Activated naive CD4-positive, alpha-beta T cell treated with anti-CD3 and anti-CD28 coated beads, Interleukin-2, amount 10 ng/mL, durations not matched to agents 7 days and 5 days (primary cell): ENCODE data around the gene CFAP77.

Experiments
- CTCF ChIA-PET: fragments of 350-600 bp; sonication (Branson Sonifier 250); formaldehyde crosslinking; loops from one replicate; lab custom pipeline; 2021; ENCODE audit warnings: antibody characterized with exemption; lab: Charles Lee
- DNase-seq: peaks from one replicate; pipeline ENCODE4 v3.0.0-alpha.2; 2020
- H3K27ac Mint-ChIP-seq: one replicate; pipeline ENCODE4 v1.8.0; 2021; ENCODE audit warnings: mild to moderate bottlenecking, moderate library complexity, mixed read lengths
- H3K27me3 Mint-ChIP-seq: one replicate; pipeline ENCODE4 v1.8.0; 2021; ENCODE audit warnings: mild to moderate bottlenecking, mixed read lengths
- H3K36me3 Mint-ChIP-seq: one replicate; pipeline ENCODE4 v1.8.0; 2021; ENCODE audit warnings: mixed read lengths
- H3K4me1 Mint-ChIP-seq: one replicate; pipeline ENCODE4 v1.8.0; 2021; ENCODE audit warnings: mixed read lengths
- H3K4me3 Mint-ChIP-seq: one replicate; pipeline ENCODE4 v1.8.0; 2021; ENCODE audit warnings: mild to moderate bottlenecking, moderate library complexity, mixed read lengths
- H3K9me3 Mint-ChIP-seq: one replicate; pipeline ENCODE4 v1.8.0; 2021; ENCODE audit warnings: mixed read lengths

The CFAP77 gene

GRCh38 chr9:132499251-132499650 lies 89.2 kb downstream of the CFAP77 start:
- CTCF ChIA-PET: interaction anchor here (1.3 kb wide), 1 partner anchor 8 kb away, joined by 4 read pairs; no protein-coding TSS in a partner anchor

GRCh38 chr9:132500193-132500592 lies 90.2 kb downstream of the CFAP77 start:
- H3K9me3 Mint-ChIP-seq: no peaks in the 10 kb centered on the region
- H3K4me3 Mint-ChIP-seq: no peak overlapping the region
- H3K36me3 Mint-ChIP-seq: no peaks in the 10 kb centered on the region
- no peaks in the 10 kb centered on the region for H3K4me1 Mint-ChIP-seq
- H3K27me3 Mint-ChIP-seq: peaks cover 38% of the 10 kb centered on the region
- H3K27ac Mint-ChIP-seq: no peak overlapping the region
- DNase-seq: no peak
- CTCF ChIA-PET: interaction anchor here (1.1 kb wide), 3 partner anchors 86 to 269 kb away, joined by 3 read pairs; no protein-coding TSS in a partner anchor

More at GRCh38 chr9:132499251-132499650, 89.2 kb downstream of the CFAP77 start:
- H3K4me1 Mint-ChIP-seq: no peaks in the 10 kb centered on the region
- no peaks in the 10 kb centered on the region for H3K9me3 Mint-ChIP-seq
- no peak overlapping the region for H3K27ac Mint-ChIP-seq
- DNase-seq: no peak
- H3K27me3 Mint-ChIP-seq: peaks cover 42% of the 10 kb centered on the region
- H3K4me3 Mint-ChIP-seq: no peak overlapping the region
- H3K36me3 Mint-ChIP-seq: no peaks in the 10 kb centered on the region

GRCh38 chr9:132502480-132502879 lies 92.5 kb downstream of the CFAP77 start:
- CTCF ChIA-PET: interaction anchor here (1.7 to 2.0 kb wide), 2 partner anchors 8 to 90 kb away, joined by 4 to 5 read pairs; no protein-coding TSS in a partner anchor
- H3K36me3 Mint-ChIP-seq: no peaks in the 10 kb centered on the region
- H3K9me3 Mint-ChIP-seq: no peaks in the 10 kb centered on the region
- H3K4me3 Mint-ChIP-seq: no peak overlapping the region
- H3K4me1 Mint-ChIP-seq: peaks cover 8% of the 10 kb centered on the region
- H3K27me3 Mint-ChIP-seq: peaks cover 45% of the 10 kb centered on the region
- no peak overlapping the region for H3K27ac Mint-ChIP-seq
- DNase-seq: no peak

- H3K9me3 Mint-ChIP-seq: no peaks in the 10 kb centered on the region
These were observed 93.1 kb downstream of the CFAP77 start for GRCh38 chr9:132503116-132503515.

GRCh38 chr9:132504488-132504887 lies 94.5 kb downstream of the CFAP77 start:
- no peaks in the 10 kb centered on the region for H3K36me3 Mint-ChIP-seq
- H3K27ac Mint-ChIP-seq: no peak overlapping the region
- H3K4me1 Mint-ChIP-seq: peaks cover 12% of the 10 kb centered on the region
- peaks cover 38% of the 10 kb centered on the region for H3K27me3 Mint-ChIP-seq
- CTCF ChIA-PET: interaction anchor here (1.1 kb wide), 1 partner anchor 91 kb away, joined by 3 read pairs; no protein-coding TSS in a partner anchor
- H3K4me3 Mint-ChIP-seq: no peak overlapping the region
- DNase-seq: no peak
- H3K9me3 Mint-ChIP-seq: no peaks in the 10 kb centered on the region

More at GRCh38 chr9:132503116-132503515, 93.1 kb downstream of the CFAP77 start:
- H3K4me1 Mint-ChIP-seq: peaks cover 12% of the 10 kb centered on the region
- CTCF ChIA-PET: no interaction called here
- DNase-seq: no peak
- H3K4me3 Mint-ChIP-seq: no peak overlapping the region
- no peak overlapping the region for H3K27ac Mint-ChIP-seq
- no peaks in the 10 kb centered on the region for H3K36me3 Mint-ChIP-seq
- peaks cover 45% of the 10 kb centered on the region for H3K27me3 Mint-ChIP-seq

GRCh38 chr9:132505991-132506655 lies 96.1 kb downstream of the CFAP77 start:
- Mint-ChIP-seq H3K27ac (no peak overlapping the region), H3K36me3 (no peaks in the 10 kb centered on the region), H3K9me3 (no peaks in the 10 kb centered on the region), H3K27me3 (peaks cover 43% of the 10 kb centered on the region), H3K4me1 (peaks cover 12% of the 10 kb centered on the region), H3K4me3 (no peak overlapping the region)
- DNase-seq: no peak
- CTCF ChIA-PET: interaction anchor here (1.1 to 3.3 kb wide), 5 partner anchors 12 to 69 kb away, joined by 3 to 15 read pairs (median 4); no protein-coding TSS in a partner anchor

GRCh38 chr9:132506977-132507669 lies 97.1 kb downstream of the CFAP77 start:
- no peak overlapping the region for H3K4me3 Mint-ChIP-seq
- no peak for DNase-seq

GRCh38 chr9:132507670-132508469 lies 97.9 kb downstream of the CFAP77 start:
- peak; percentile 78 for DNase-seq
- peaks cover 12% of the 10 kb centered on the region for H3K4me1 Mint-ChIP-seq
- CTCF ChIA-PET: interaction anchor here (0.7 to 3.3 kb wide), 12 partner anchors 9 to 510 kb away, joined by 3 to 15 read pairs (median 4); no protein-coding TSS in a partner anchor
- no peaks in the 10 kb centered on the region for H3K36me3 Mint-ChIP-seq
- H3K27me3 Mint-ChIP-seq: peaks cover 43% of the 10 kb centered on the region
- no peak overlapping the region for H3K4me3 Mint-ChIP-seq
- no peak overlapping the region for H3K27ac Mint-ChIP-seq
- no peaks in the 10 kb centered on the region for H3K9me3 Mint-ChIP-seq

More at GRCh38 chr9:132506977-132507669, 97.1 kb downstream of the CFAP77 start:
- no peaks in the 10 kb centered on the region for H3K36me3 Mint-ChIP-seq
- no peaks in the 10 kb centered on the region for H3K9me3 Mint-ChIP-seq
- CTCF ChIA-PET: interaction anchor here (0.7 to 3.3 kb wide), 11 partner anchors 8 to 511 kb away, joined by 3 to 15 read pairs (median 4); no protein-coding TSS in a partner anchor
- peaks cover 46% of the 10 kb centered on the region for H3K27me3 Mint-ChIP-seq
- peaks cover 12% of the 10 kb centered on the region for H3K4me1 Mint-ChIP-seq
- H3K27ac Mint-ChIP-seq: no peak overlapping the region

GRCh38 chr9:132509928-132510874 lies 100.2 kb downstream of the CFAP77 start:
- no peaks in the 10 kb centered on the region for H3K9me3 Mint-ChIP-seq
- CTCF ChIA-PET: interaction anchor here (1.1 kb wide), 1 partner anchor 9 kb away, joined by 4 read pairs; no protein-coding TSS in a partner anchor

GRCh38 chr9:132511191-132511999 lies 101.4 kb downstream of the CFAP77 start:
- CTCF ChIA-PET: interaction anchor here (1.1 kb wide), 1 partner anchor 10 kb away, joined by 4 read pairs; no protein-coding TSS in a partner anchor
- peaks cover 33% of the 10 kb centered on the region for H3K27me3 Mint-ChIP-seq
- no peaks in the 10 kb centered on the region for H3K9me3 Mint-ChIP-seq

More at GRCh38 chr9:132509928-132510874, 100.2 kb downstream of the CFAP77 start:
- H3K4me3 Mint-ChIP-seq: no peak overlapping the region
- H3K27me3 Mint-ChIP-seq: peaks cover 41% of the 10 kb centered on the region
- peaks cover 12% of the 10 kb centered on the region for H3K4me1 Mint-ChIP-seq
- no peaks in the 10 kb centered on the region for H3K36me3 Mint-ChIP-seq
- H3K27ac Mint-ChIP-seq: no peak overlapping the region
- no peak for DNase-seq

GRCh38 chr9:132513416-132513815 lies 103.4 kb downstream of the CFAP77 start:
- H3K27ac Mint-ChIP-seq: no peak overlapping the region

More at GRCh38 chr9:132511191-132511999, 101.4 kb downstream of the CFAP77 start:
- Mint-ChIP-seq H3K36me3 (no peaks in the 10 kb centered on the region), H3K27ac (no peak overlapping the region), H3K4me3 (no peak overlapping the region), H3K4me1 (peaks cover 12% of the 10 kb centered on the region)
- no peak for DNase-seq

More at GRCh38 chr9:132513416-132513815, 103.4 kb downstream of the CFAP77 start:
- Mint-ChIP-seq H3K9me3 (no peaks in the 10 kb centered on the region), H3K4me1 (no peaks in the 10 kb centered on the region), H3K27me3 (peaks cover 42% of the 10 kb centered on the region), H3K4me3 (no peak overlapping the region), H3K36me3 (no peaks in the 10 kb centered on the region)
- DNase-seq: no peak
- CTCF ChIA-PET: no interaction called here
